ENCODE measurements around the gene PPRC1. TPM values are rescaled to one million over a fixed set of nuclear protein-coding genes. Genes with fewer than 3 reads are reported as not detected.

PPRC1 gene
- total RNA-seq, 1 donor from 2014 or later = 6.5 TPM

DNA sequence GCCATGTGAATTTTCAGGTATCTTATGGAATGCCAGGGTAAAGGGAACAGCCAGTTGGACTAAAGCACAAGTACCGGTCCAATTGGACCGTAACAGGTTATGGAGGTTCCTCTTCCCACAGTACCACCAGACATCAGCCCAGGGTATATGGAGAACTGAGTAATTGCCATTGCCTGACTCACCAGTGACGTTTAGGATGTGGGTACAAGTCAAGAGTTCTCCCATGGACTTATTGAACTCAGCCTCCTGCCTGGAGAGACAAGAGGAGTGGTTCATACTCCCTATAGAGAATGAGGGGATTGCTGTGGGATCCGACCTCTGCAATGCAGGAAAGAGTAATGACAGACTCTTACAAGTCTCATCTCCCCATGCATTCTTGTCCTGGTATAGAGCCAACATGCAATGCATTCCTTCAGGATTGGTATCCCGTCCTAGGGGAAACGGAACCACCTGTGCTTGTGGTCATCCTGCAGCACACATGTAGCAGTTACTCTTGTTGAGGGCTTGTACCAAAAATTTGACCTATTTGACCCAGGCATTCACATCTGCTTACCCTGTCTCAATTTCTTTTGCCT is 62.5 kb downstream of the PPRC1 start:
- no peak for DNase-seq (ENCODE audit: low read depth in 2 of 2)

DNA sequence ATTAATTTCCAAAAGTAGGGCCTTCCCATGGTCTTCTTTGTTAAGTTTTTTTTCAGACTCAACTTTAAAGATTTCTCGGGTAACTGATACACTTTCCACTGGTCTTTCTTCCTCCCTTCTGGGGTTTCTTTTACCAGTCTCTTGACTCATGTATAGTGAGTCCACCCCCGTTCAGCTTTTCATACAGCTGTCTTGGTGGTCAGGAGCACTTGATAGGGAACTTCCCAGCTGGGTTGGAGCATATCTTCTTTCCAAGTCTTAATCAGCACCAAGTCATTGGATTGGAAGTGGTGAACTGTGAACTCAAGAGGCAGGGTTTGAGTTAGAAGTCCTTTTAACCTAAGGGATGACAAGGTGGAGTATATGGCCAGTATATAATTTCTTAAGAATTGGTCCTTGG is 64.1 kb downstream of the PPRC1 start:
- no peak for DNase-seq (ENCODE audit: low read depth in 2 of 2)

DNA sequence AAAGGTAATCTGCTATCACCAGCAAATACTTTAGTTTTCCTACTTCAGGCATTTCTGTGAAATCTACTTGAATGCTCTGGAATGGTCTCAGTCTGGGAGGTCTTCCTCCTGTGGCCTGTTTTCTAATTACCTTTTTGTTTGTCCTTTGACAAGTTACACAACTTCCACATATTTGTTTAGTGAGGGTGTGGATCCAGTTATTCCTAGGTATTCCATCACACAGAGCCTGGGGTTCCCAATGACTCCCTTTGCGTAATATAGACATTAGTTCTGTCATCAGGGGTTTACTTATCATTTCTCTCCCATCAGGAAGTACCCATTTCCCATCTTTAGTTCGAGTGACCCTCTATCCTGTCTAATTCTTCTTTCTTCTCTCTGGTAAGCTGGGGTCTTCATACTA is 65.2 kb downstream of the PPRC1 start:
- no peak for DNase-seq (ENCODE audit: low read depth in 2 of 2)

Other genes with a start within 250 kb of the PPRC1 start
- 5.3 and 6.3 TPM in 2 replicates for gene ARMH3, start 76.9 kb upstream of the PPRC1 start, total RNA-seq
- 26.1 and 34.5 TPM in 2 replicates for gene HPS6, start 67.7 kb upstream of the PPRC1 start, total RNA-seq
- gene LDB1, start 12.7 kb upstream of the PPRC1 start, total RNA-seq = 32.0 and 53.0 TPM in 2 replicates
- gene NOLC1, start 19.3 kb downstream of the PPRC1 start, total RNA-seq = 19.4 and 24.0 TPM in 2 replicates
- gene ELOVL3, start 93.3 kb downstream of the PPRC1 start, total RNA-seq = not detected in 2 replicates
- not detected in 2 replicates for gene PITX3, start 108.5 kb downstream of the PPRC1 start, total RNA-seq
- 11.2 and 16.7 TPM in 2 replicates for gene GBF1, start 112.5 kb downstream of the PPRC1 start, total RNA-seq

Data from dermis microvascular lymphatic vessel endothelial cell (primary cell).